Mammary epithelial cell (primary cell): ENCODE data around the gene GLRA3.

Source experiments
- CTCF ChIP-seq, 2 donors: IDR thresholded peaks in 1 of 2; conservative IDR thresholded peaks in 1 of 2; 2 replicates each; pipeline ENCODE4 v1.5.1; 2011 to 2012; ENCODE audit warnings: inconsistent platforms in 2 of 2, low read length in 2 of 2, mild to moderate bottlenecking in 2 of 2, control low read depth in 1 of 2, low read depth in 1 of 2; ENCODE audit not compliant: insufficient read depth in 1 of 2; ENCODE audit errors: extremely low read depth in 1 of 2
- EZH2 ChIP-seq: IDR thresholded peaks from 2 replicates; pipeline ENCODE4 v1.6.1; 2012; ENCODE audit warnings: low read length, inconsistent platforms, borderline replicate concordance

DNA sequence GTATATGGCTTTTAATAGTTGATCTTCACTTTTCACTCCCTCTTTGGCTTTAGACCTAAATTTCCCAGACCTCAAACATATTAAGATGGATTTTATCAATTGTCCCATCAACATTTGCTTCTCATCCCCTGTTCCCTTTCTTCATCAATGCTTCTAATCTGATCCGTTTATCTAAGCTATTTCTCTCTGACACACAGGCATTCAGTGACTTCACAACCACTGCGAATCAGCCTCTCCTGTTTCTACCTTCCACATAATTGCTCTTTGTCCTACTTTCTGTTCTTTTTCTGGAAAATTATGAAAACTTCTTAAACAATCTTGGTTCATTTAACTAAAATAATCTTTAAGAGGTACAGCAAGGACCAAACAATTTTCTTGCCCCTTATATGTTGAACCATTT, 115.2 kb downstream of the GLRA3 start:
- TF ChIP-seq CTCF (conservative IDR thresholded peaks at IDR 0.05 in 1 of 2, IDR thresholded peaks at IDR 0.05 in 1 of 2; ENCODE audit: extremely low read depth in 1 of 2, insufficient read depth in 1 of 2, low read depth in 1 of 2, low read length in 2 of 2) = no peak
- no peak for TF ChIP-seq EZH2
